ENCODE data around the gene SLC24A4.

Gene SLC24A4

DNA sequence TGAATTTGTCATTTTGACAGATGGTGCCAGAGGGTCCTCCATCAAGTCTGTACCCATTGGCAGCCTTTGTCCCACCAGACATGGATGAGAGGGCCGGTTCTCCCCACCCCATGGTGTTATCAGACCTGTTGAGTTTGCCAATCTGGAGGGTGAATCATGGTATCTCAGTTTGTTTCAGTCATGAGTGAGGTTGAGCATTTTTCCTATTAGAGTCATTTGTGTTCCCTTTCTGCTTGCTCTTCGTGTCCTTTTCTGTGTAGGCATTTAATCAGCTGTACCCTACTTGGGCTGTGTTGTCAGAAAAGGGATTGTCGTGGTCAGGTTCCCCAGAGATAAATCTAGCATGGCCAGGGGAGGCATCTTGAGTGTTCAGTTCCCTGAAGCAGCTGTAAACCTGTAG lies 30.5 kb downstream of the SLC24A4 start:
- in situ Hi-C loops (cut with MboI; ENCODE audit: low pct_unique_long_range_greater_than_20kb, low sequenced_read_pairs): no loop called here
- DNase-seq: no peak

- no peak for DNase-seq
- in situ Hi-C loops (cut with MboI; ENCODE audit: low pct_unique_long_range_greater_than_20kb, low sequenced_read_pairs): no loop called here
These were observed 33.7 kb downstream of the SLC24A4 start for GRCh38 chr14:92356677-92357076.

- in situ Hi-C loops (cut with MboI; ENCODE audit: low pct_unique_long_range_greater_than_20kb, low sequenced_read_pairs): no loop called here
- no peak for DNase-seq
These were observed 37.8 kb downstream of the SLC24A4 start for GRCh38 chr14:92360651-92361370.

- in situ Hi-C loops (cut with MboI; ENCODE audit: low pct_unique_long_range_greater_than_20kb, low sequenced_read_pairs): no loop called here
- DNase-seq: no peak
These were observed 39.8 kb downstream of the SLC24A4 start for GRCh38 chr14:92362781-92363235.

DNA sequence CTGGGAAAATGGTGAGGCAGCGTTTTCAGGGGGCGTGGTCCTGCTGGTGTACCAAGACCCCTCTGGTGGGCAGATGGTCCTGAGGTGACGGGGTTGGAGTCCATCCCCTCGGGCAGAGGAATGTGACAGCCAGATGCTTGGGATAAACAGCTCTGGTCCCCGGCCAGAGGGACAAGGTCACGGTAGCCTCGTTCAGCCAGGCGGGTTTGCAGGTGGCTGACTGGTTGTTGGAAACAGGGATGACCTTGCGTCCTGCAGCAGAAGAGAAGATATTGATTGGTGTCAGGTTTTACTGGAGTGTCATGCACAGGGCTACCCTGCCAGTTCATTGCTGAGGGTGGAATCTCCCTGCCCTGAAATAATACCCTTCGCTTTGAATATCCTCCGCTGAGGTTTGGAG lies 43.3 kb downstream of the SLC24A4 start:
- in situ Hi-C loops (cut with MboI; ENCODE audit: low pct_unique_long_range_greater_than_20kb, low sequenced_read_pairs): no loop called here
- no peak for DNase-seq

- in situ Hi-C loops (cut with MboI; ENCODE audit: low pct_unique_long_range_greater_than_20kb, low sequenced_read_pairs): no loop called here
- DNase-seq: no peak
These were observed 45.0 kb downstream of the SLC24A4 start for GRCh38 chr14:92368001-92368400.

DNA sequence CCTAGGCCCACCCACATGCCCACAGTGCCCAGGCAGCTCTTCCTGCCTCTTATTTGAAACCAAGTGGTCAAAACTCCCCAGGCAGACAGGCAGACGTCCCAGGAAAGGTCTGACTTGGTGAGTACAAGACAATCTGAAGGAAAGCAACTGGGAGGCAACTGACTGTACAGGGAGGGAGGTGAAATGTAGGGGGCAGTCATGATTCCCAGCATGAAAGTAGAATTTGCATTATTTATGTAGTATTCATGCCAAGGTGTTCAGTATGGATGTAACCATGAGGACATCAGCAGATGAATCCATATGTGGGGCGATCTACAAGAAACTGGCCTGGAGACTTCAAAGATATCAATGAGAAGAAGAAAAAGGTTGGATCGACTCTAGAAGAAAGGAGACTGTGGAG lies 46.1 kb downstream of the SLC24A4 start:
- in situ Hi-C loops (cut with MboI; ENCODE audit: low pct_unique_long_range_greater_than_20kb, low sequenced_read_pairs): no loop called here
- DNase-seq: no peak

DNA sequence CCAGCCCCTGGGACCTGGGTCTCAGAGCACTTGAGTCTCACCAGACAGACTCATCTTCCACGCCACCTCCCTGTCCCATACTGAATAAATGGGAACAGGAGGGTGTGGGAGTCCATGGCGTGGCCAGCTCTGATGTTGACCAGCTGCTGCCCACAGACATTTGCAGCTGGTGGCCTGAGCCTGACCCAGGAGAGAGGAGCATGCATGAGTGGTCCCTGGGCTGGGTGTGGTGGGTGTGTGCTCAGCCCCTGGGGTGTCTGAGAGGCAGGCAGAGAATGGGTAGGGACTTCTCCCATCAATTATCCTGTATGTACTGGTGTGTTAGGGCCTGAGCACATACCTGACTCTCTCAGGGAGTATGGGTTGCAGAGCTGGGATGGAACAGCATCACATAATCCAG lies 49.3 kb downstream of the SLC24A4 start:
- in situ Hi-C loops (cut with MboI; ENCODE audit: low pct_unique_long_range_greater_than_20kb, low sequenced_read_pairs): no loop called here
- DNase-seq: no peak

DNA sequence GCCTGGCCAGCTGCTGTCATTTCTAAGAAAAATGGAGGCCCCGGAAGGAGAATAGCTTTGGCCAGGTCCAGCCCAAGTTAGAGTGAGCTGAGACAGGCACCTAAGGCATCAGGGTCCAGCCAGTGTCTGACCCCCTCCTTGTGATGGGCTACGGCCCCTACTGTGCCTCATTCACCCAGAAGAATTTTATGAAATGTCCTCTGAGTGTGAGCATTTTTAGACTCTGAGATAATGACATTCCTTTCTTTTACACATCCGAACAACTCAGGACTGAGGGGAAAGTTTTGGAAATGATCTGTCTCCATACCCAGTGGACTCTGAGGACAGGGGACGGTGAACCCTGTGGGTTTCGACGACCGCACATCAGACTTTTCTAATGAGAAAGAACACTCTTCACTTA lies 50.4 kb downstream of the SLC24A4 start:
- in situ Hi-C loops (cut with MboI; ENCODE audit: low pct_unique_long_range_greater_than_20kb, low sequenced_read_pairs): no loop called here

GRCh38 chr14:92380131-92380530 lies 57.2 kb downstream of the SLC24A4 start:
- DNase-seq: no peak
- in situ Hi-C loops (cut with MboI; ENCODE audit: low pct_unique_long_range_greater_than_20kb, low sequenced_read_pairs): no loop called here

More for the DNA sequence above, 50.4 kb downstream of the SLC24A4 start:
- DNase-seq: no peak

- no peak for DNase-seq
- in situ Hi-C loops (cut with MboI; ENCODE audit: low pct_unique_long_range_greater_than_20kb, low sequenced_read_pairs): no loop called here
These were observed 57.6 kb downstream of the SLC24A4 start for GRCh38 chr14:92380582-92380981.

DNA sequence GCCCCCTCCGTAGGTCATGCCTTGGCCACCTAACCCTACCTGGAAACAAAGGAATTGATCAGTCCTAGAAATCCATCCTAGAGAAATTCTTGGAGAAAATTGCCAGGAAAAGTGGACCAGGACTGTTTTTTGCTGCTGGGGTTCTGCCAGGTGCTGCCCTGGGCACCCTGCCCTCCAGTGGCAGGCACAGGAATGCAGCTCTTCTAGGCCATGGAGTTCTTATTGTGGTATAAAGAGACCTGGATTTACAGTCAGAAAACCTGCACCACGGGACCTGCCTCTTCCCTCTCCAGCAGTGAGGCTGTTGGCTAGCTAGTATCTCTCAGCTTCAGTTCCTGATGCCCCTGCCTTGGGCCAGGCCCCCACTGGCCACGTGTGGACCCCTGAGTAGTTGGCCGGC lies 59.7 kb downstream of the SLC24A4 start:
- no peak for DNase-seq
- in situ Hi-C loops (cut with MboI; ENCODE audit: low pct_unique_long_range_greater_than_20kb, low sequenced_read_pairs): no loop called here

- no peak for DNase-seq
- in situ Hi-C loops (cut with MboI; ENCODE audit: low pct_unique_long_range_greater_than_20kb, low sequenced_read_pairs): no loop called here
These were observed 60.8 kb downstream of the SLC24A4 start for GRCh38 chr14:92383805-92384204.

- in situ Hi-C loops (cut with MboI; ENCODE audit: low pct_unique_long_range_greater_than_20kb, low sequenced_read_pairs): no loop called here
These were observed 61.6 kb downstream of the SLC24A4 start for GRCh38 chr14:92384461-92385133.

GRCh38 chr14:92385561-92385960 lies 62.6 kb downstream of the SLC24A4 start:
- DNase-seq: no peak
- in situ Hi-C loops (cut with MboI; ENCODE audit: low pct_unique_long_range_greater_than_20kb, low sequenced_read_pairs): no loop called here

More at GRCh38 chr14:92384461-92385133, 61.6 kb downstream of the SLC24A4 start:
- DNase-seq: no peak

DNA sequence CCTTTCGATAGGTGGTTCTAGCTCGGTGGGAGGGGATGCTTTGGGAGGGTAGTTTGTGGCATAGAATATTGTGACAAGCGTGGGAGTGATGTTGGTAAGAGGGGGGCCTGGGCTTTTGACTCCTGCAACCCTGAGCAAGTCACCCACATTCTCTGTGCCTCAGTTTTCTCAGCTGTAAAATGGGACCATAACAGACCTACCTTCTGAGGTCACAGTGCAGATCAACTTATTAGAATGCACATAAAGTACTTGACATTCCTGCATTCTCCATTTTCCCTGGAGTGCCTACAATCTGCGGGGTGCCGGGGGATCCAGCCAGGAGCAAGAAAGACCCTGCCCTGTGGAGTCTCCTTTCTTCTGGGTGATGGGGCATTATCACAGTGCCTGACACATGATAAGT lies 63.2 kb downstream of the SLC24A4 start:
- in situ Hi-C loops (cut with MboI; ENCODE audit: low pct_unique_long_range_greater_than_20kb, low sequenced_read_pairs): no loop called here
- no peak for DNase-seq

GRCh38 chr14:92386637-92387036 lies 63.7 kb downstream of the SLC24A4 start:
- in situ Hi-C loops (cut with MboI; ENCODE audit: low pct_unique_long_range_greater_than_20kb, low sequenced_read_pairs): no loop called here
- DNase-seq: no peak

- in situ Hi-C loops (cut with MboI; ENCODE audit: low pct_unique_long_range_greater_than_20kb, low sequenced_read_pairs): no loop called here
- no peak for DNase-seq
These were observed 64.6 kb downstream of the SLC24A4 start for GRCh38 chr14:92387578-92387977.

DNA sequence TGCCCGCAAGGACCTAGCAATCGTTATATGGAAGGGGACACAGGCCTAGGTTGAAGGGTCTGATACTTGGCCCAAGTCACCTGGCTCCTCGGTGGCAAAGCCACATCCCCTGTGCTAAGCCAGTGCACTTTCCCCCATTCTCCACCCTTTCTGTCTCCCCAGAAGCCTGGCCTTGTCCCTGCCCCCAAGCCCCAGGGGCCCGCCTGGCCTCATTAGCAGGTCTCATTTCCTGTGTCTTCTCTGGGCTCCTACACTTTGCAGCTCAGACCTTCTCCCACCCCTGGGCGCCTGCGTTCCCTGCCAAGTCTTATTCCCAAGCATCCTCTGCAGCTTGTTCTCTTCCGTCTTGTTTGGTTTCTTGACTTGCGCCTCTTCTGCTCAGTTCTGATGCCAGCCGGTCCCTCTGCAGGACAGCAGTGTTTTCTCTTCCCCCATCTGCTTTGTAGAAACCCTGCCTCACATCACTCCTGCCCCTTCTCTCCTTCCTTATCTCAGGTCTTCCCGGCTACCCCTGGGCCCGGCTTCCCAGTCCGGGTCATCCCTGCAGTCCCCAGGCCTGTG lies 66.7 kb downstream of the SLC24A4 start:
- in situ Hi-C loops (cut with MboI; ENCODE audit: low pct_unique_long_range_greater_than_20kb, low sequenced_read_pairs): no loop called here
- DNase-seq: no peak

DNA sequence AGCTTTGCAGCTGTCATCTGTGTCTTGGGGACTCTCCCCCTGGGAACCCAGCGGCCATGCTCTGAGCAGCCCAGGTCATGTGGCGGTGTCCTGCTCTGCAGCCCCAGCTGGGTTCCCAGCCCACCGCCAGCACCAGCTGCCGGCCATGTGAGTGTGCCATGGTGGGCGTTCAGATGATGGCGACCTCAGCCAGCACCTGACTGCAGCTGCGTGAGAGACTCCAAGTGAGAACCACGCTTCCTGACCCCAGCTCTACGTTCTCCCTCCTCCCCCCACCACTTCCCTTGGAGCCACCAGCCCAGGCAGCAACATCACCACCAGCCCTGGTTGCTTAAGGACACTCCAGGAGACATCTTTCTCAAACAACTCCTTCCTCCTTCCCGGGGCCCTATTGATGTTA lies 68.8 kb downstream of the SLC24A4 start:
- in situ Hi-C loops (cut with MboI; ENCODE audit: low pct_unique_long_range_greater_than_20kb, low sequenced_read_pairs): no loop called here

More for the DNA sequence above, 68.8 kb downstream of the SLC24A4 start:
- DNase-seq: no peak

Measured in KBM-7 (cell line).